AML-193 (cell line): ENCODE data around the gene BDKRB2.

ENCODE experiments used
- DNase-seq, 2 experiments: peaks; one replicate each; lab custom pipeline; 2025; lab: John Stamatoyannopoulos, UW

Gene BDKRB2

GRCh38 chr14:96204151-96205058 is at the start of gene BDKRB2:
BDKRB2 (plus strand) TSS chr14:96204839; CDS start chr14:96237108, 32,269 bp downstream.
- no peak for DNase-seq

GRCh38 chr14:96154900-96155299 is 49.7 kb upstream of the BDKRB2 start:
- no peak for DNase-seq

- no peak for DNase-seq
These were observed 47.6 kb upstream of the BDKRB2 start for GRCh38 chr14:96156804-96157760.

DNA sequence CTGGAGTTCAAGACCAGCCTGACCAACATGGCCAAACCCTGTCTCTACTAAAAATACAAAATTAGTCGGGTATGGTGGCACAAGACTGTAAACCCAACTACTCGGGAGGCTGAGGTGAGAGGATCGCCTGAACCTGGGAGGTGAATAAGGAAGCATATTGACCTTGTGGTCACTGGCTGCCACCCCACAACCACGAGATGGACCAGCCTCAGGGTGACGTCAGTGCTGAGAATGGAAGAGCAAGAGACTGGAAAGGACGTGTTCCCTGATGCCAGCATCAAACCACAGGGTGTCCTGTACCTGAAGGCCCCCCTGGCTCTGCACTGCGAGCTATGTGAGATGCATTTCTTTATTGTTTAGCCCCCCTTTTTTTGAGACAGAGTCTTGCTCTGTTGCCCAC is 45.9 kb upstream of the BDKRB2 start:
- DNase-seq = no peak

GRCh38 chr14:96160076-96160912 is 44.3 kb upstream of the BDKRB2 start:
- peak in 1 of 2 experiments; percentile 0 for DNase-seq

GRCh38 chr14:96160913-96161310 is 43.7 kb upstream of the BDKRB2 start:
- no peak for DNase-seq

- no peak for DNase-seq
These were observed 43.0 kb upstream of the BDKRB2 start for GRCh38 chr14:96161636-96162035.

DNA sequence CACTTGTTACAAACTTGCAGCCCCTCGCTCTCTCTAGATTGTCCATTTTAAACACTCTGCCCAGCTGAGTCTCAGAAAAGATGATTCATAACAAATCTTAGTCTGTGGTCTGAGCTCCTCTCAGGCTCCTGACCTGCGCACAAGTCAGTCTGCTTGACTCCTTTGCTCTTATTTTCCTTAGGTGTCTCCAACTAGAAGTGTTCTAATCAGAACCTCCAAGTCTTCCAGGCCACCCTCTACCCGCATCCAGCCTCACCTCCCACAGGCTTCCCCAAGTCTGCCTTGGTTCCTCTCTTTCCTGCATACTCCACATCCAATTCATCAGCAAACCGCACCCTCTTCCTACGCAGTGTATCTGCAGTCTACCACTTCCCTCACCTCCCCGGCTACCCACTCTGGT is 42.4 kb upstream of the BDKRB2 start:
- no peak for DNase-seq

DNA sequence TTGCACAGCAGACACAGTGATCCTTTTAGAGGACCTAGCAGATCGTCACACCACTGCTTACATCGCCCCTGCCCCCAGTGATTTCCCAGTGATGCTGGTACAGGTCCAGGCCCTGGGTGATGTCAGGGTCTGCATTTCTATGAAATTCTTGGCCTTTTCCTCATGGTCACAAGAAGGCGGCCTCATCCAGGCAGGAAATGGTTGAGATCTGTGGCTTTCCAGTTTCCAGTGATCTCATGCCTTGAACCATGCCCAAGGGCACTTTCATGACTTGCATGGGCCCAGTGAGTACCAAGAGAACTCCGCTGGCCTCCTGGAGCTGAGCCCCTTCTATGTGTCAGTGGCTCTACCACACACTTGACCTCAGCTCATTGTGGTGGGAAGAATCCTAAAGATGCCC is 41.9 kb upstream of the BDKRB2 start:
- DNase-seq = no peak

- no peak for DNase-seq
These were observed 39.7 kb upstream of the BDKRB2 start for GRCh38 chr14:96164861-96165490.

GRCh38 chr14:96165493-96166436 is 38.9 kb upstream of the BDKRB2 start:
- no peak for DNase-seq

- DNase-seq = no peak
These were observed 38.0 kb upstream of the BDKRB2 start for GRCh38 chr14:96166461-96167223.

- no peak for DNase-seq
These were observed 37.2 kb upstream of the BDKRB2 start for GRCh38 chr14:96167224-96168148.

DNA sequence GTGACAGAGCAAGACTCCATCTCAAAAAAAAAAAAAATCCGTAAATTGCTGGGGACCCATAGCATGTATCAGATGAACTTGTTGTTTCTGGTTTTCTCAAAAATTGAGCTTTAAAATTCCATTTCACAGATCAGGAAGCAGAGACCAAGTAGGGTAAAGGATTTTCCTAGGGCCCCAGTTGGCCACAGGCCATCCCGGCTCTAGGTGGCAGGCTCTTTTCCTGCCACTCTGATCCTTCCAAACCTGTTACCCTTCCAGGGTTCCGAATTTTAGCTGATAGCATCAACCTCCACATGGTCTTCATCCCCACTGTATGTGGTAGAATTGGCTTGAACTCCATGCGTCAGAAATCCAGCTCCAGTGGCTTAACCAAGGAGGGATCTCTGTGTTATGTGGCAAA is 36.1 kb upstream of the BDKRB2 start:
- no peak for DNase-seq

DNA sequence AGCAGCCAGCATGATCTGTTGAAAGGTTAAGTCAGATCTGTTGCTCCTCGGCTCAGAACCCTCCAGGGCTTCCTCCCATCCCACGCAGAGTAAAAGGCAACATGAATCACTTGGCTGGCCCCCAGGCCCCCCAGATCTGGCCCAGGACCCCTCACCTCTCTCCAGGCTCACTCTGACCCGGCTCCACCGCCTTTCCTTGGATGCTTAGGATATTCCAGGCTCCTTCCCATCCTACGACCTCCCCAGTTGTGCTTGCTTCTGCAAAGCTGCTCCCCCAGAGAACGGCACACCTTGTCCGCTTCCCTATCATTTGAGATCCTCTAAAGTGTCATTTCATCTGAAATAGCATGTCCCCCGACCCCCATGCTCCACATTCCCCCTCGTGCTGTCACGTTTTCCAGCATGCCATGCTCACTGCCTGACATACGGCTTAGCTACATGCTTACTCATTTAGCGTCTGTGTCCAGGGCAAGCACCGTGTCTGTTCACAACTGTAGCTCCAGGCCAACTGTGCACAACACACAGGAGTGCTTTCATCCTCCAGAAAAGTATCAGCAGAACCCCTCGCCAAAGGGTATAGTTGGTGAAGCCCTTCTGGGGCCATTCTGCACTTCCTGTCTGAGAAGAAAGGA is 33.6 kb upstream of the BDKRB2 start:
- no peak for DNase-seq

GRCh38 chr14:96173636-96174475 is 30.8 kb upstream of the BDKRB2 start:
- DNase-seq = no peak

DNA sequence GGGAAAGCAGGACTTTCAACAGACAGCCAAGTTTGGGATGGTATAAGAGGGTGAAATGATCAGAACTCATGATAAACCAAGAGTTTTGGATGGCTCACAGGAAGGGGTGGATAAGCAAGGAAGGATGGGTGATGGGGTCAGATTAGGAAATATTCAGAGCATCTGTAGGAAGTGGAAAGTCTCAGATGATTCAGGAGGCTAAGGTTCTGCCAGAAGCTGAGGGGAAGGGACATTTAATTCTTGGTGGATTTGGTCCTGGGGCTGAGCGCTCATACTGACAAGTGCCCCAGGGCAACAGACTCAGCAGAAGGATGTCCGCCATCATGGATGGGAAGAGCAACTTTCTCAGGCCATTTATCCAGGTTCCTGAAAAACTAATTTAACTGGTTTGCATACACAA is 28.4 kb upstream of the BDKRB2 start:
- DNase-seq = no peak
